Measurements from ENCODE around the gene RGS5.
"Not testable (repeated sequence)": the region's sequence is repeated elsewhere in the genome, so short reads cannot be mapped to it uniquely, and the experiment has no call there.

Gene RGS5

DNA sequence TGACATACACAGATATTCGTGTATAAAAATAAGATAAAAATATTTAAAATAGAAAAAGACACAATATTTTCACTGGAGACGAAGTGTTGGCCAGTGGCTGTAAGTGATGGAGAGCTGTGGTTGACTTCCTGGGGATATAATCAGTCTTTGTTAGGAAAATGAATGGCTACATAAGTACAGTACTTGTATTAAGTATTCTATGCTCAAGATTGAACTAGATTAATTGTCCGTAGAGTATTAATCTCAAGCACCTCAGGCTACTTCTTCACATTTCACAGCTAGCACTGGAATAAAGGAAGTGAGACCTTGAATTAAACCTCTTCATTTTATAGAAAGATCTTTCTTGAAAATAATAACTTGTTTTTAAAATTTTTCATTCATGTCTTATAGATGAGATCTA is 39.0 kb upstream of the RGS5 start:
- no peaks in the 10 kb centered on the region for H3K36me3 ChIP-seq (replicated peaks; ENCODE audit: low read depth, low read length)
- H3K4me3 ChIP-seq (ENCODE audit: low read length) = no peak overlapping the region
- no peak overlapping the region for H3K4me2 ChIP-seq (ENCODE audit: low read length)
- H4K20me1 ChIP-seq (ENCODE audit: insufficient read depth, low read length) = no peaks in the 10 kb centered on the region
- H3K79me2 ChIP-seq (ENCODE audit: low read length) = no peaks in the 10 kb centered on the region
- H3K9me3 ChIP-seq (ENCODE audit: insufficient read depth, low read length) = no peaks in the 10 kb centered on the region
- H3K4me1 ChIP-seq (ENCODE audit: low read length) = no peaks in the 10 kb centered on the region
- no peak overlapping the region for H2AFZ ChIP-seq (ENCODE audit: low read depth, low read length)
- H3K27me3 ChIP-seq (ENCODE audit: low read depth, low read length) = no peaks in the 10 kb centered on the region
- no peak overlapping the region for H3K27ac ChIP-seq (ENCODE audit: low read length)
- TF ChIP-seq EZH2phosphoT487 (IDR thresholded peaks at IDR 0.05; ENCODE audit: low read depth) = no peak
- TF ChIP-seq, protein P1, sequence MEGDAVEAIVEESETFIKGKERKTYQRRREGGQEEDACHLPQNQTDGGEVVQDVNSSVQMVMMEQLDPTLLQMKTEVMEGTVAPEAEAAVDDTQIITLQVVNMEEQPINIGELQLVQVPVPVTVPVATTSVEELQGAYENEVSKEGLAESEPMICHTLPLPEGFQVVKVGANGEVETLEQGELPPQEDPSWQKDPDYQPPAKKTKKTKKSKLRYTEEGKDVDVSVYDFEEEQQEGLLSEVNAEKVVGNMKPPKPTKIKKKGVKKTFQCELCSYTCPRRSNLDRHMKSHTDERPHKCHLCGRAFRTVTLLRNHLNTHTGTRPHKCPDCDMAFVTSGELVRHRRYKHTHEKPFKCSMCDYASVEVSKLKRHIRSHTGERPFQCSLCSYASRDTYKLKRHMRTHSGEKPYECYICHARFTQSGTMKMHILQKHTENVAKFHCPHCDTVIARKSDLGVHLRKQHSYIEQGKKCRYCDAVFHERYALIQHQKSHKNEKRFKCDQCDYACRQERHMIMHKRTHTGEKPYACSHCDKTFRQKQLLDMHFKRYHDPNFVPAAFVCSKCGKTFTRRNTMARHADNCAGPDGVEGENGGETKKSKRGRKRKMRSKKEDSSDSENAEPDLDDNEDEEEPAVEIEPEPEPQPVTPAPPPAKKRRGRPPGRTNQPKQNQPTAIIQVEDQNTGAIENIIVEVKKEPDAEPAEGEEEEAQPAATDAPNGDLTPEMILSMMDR (IDR thresholded peaks at IDR 0.05; ENCODE audit: low read depth, low read length) = no peak
- no peak overlapping the region for H3K9ac ChIP-seq (ENCODE audit: low read length)

DNA sequence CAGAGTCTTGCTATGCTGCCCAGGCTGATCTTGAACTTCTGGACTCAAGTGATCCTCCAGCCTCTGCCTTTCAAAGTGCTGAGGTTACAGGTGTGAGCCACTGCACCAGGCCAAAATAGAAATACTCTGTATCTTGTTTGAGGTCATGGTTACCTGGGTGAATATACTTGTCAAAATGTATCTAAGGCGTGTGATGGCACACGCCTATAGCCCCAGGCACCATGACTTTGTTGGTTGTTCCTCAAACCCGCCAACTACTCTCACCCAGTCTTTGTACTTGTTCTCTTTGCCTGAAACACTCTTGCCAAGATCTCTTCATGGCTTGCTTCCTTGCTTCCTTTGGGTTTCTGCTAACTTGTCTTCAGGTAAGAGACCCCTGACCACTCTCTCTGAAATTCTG is 38.0 kb upstream of the RGS5 start:
- Histone ChIP-seq H3K9me3 (ENCODE audit: insufficient read depth, low read length) (no peaks in the 10 kb centered on the region), H3K27ac (ENCODE audit: low read length) (no peak overlapping the region), H3K4me3 (ENCODE audit: low read length) (no peak overlapping the region), H4K20me1 (ENCODE audit: insufficient read depth, low read length) (no peaks in the 10 kb centered on the region), H3K79me2 (ENCODE audit: low read length) (no peaks in the 10 kb centered on the region), H3K27me3 (ENCODE audit: low read depth, low read length) (no peaks in the 10 kb centered on the region), H3K4me2 (ENCODE audit: low read length) (no peak overlapping the region), H3K4me1 (ENCODE audit: low read length) (no peaks in the 10 kb centered on the region), H2AFZ (ENCODE audit: low read depth, low read length) (no peak overlapping the region), H3K9ac (ENCODE audit: low read length) (no peak overlapping the region), H3K36me3 (replicated peaks; ENCODE audit: low read depth, low read length) (no peaks in the 10 kb centered on the region)
- no peak for TF ChIP-seq EZH2phosphoT487 (IDR thresholded peaks at IDR 0.05; ENCODE audit: low read depth)
- TF ChIP-seq, protein P1 (IDR thresholded peaks at IDR 0.05; ENCODE audit: low read depth, low read length) = no peak

DNA sequence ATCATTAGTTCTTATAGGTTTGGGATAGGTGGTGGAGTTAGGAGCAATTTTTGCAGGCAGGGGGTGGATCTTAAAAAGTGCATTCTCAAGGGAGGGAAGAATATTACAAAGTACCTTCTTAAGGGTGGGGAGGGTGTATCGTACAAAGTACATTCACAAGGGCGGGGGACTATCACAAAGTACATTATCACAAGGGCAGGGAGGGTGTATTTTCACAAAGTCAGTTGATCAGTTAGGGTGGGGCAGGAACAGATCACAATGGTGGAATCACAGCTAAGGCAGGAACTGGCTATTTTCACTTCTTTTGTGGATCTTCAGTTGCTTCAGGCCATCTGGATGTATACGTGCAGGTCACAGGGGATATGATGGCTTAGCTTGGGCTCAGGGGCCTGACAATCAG is 30.9 kb upstream of the RGS5 start:
- H3K4me1 ChIP-seq (ENCODE audit: low read length); H3K4me2 ChIP-seq (ENCODE audit: low read length); H3K27ac ChIP-seq (ENCODE audit: low read length); H3K9ac ChIP-seq (ENCODE audit: low read length); H3K4me3 ChIP-seq (ENCODE audit: low read length); H3K36me3 ChIP-seq (replicated peaks; ENCODE audit: low read depth, low read length); H3K79me2 ChIP-seq (ENCODE audit: low read length); H3K27me3 ChIP-seq (ENCODE audit: low read depth, low read length); H4K20me1 ChIP-seq (ENCODE audit: insufficient read depth, low read length); H3K9me3 ChIP-seq (ENCODE audit: insufficient read depth, low read length); H2AFZ ChIP-seq (ENCODE audit: low read depth, low read length): not testable (repeated sequence)

DNA sequence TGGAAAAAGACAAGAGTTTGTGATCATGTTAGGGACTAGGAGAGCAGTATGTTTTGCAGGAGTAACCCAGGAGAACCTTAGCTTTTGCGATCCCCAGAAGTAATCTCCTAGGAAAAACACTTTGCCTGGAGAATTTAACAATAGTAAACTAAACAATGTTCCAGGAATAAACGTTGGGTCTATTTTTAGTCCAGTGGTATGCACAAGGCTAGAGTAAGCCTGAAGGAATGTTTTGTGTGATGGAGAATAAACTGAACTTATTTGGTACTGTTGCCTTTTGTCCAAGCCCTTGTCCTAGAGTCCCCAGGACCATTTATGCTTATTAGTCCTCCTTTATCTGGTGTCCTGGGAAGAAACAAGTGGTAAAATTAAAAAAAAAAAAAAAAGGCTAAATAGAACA is 28.7 kb upstream of the RGS5 start:
- Histone ChIP-seq H3K27ac (ENCODE audit: low read length) (no peak overlapping the region), H3K4me1 (ENCODE audit: low read length) (no peaks in the 10 kb centered on the region), H3K9me3 (ENCODE audit: insufficient read depth, low read length) (no peaks in the 10 kb centered on the region), H3K9ac (ENCODE audit: low read length) (no peak overlapping the region), H3K79me2 (ENCODE audit: low read length) (no peaks in the 10 kb centered on the region), H3K27me3 (ENCODE audit: low read depth, low read length) (no peaks in the 10 kb centered on the region), H3K4me3 (ENCODE audit: low read length) (no peak overlapping the region), H3K36me3 (replicated peaks; ENCODE audit: low read depth, low read length) (no peaks in the 10 kb centered on the region), H4K20me1 (ENCODE audit: insufficient read depth, low read length) (no peaks in the 10 kb centered on the region), H2AFZ (ENCODE audit: low read depth, low read length) (no peak overlapping the region), H3K4me2 (ENCODE audit: low read length) (no peak overlapping the region)
- TF ChIP-seq EZH2phosphoT487 (IDR thresholded peaks at IDR 0.05; ENCODE audit: low read depth) = no peak
- TF ChIP-seq, protein P1 (IDR thresholded peaks at IDR 0.05; ENCODE audit: low read depth, low read length) = no peak

DNA sequence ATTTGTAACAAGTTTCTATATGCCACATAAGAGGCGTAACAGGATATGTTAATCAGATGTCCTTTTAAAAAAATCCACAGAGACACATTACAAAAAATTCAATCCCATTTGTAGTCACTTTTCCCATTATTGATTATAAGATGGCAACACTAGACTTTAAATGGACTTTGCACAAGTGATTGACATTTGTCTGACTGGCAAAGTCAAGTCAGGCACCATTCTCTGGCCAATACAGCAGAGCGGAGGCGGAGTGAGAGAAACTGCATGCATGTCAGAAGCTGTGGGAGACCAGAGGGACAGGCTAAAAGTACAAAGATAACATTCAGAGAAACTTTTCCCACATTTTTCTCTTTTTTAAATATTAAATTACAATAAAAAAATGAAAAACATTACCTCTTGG is 28.1 kb upstream of the RGS5 start:
- Histone ChIP-seq H3K9ac (ENCODE audit: low read length) (no peak overlapping the region), H4K20me1 (ENCODE audit: insufficient read depth, low read length) (no peaks in the 10 kb centered on the region)

DNA sequence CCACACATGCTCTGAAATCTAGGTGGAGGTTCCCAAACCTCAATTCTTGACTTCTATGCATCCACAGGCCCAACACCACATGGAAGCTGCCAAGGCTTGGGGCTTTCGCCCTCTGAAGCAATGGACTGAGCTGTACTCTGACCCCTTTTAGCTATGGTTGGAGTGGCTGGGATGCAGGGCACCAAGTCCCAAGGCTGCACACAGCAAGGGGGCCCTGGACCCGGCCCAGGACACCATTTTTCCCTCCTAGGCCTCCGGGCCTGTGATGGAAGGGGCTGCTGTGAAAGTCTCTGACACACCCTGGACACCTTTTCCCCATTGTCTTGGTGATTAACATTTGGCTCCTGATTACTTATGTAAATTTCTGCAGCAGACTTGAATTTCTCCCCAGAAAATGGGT is 25.6 kb upstream of the RGS5 start:
- not testable (repeated sequence) for H3K4me2 ChIP-seq (ENCODE audit: low read length); H3K79me2 ChIP-seq (ENCODE audit: low read length); H3K4me3 ChIP-seq (ENCODE audit: low read length); H3K9me3 ChIP-seq (ENCODE audit: insufficient read depth, low read length); H3K36me3 ChIP-seq (replicated peaks; ENCODE audit: low read depth, low read length); H3K27ac ChIP-seq (ENCODE audit: low read length); H3K27me3 ChIP-seq (ENCODE audit: low read depth, low read length); H4K20me1 ChIP-seq (ENCODE audit: insufficient read depth, low read length); H3K9ac ChIP-seq (ENCODE audit: low read length); H2AFZ ChIP-seq (ENCODE audit: low read depth, low read length); H3K4me1 ChIP-seq (ENCODE audit: low read length)

More for the DNA sequence above, 28.1 kb upstream of the RGS5 start:
- TF ChIP-seq, protein P1 (IDR thresholded peaks at IDR 0.05; ENCODE audit: low read depth, low read length) = no peak
- TF ChIP-seq EZH2phosphoT487 (IDR thresholded peaks at IDR 0.05; ENCODE audit: low read depth) = no peak
- H3K79me2 ChIP-seq (ENCODE audit: low read length) = no peaks in the 10 kb centered on the region
- H3K27ac ChIP-seq (ENCODE audit: low read length) = no peak overlapping the region
- H3K27me3 ChIP-seq (ENCODE audit: low read depth, low read length) = no peaks in the 10 kb centered on the region
- no peak overlapping the region for H3K4me2 ChIP-seq (ENCODE audit: low read length)
- H2AFZ ChIP-seq (ENCODE audit: low read depth, low read length) = no peak overlapping the region
- no peak overlapping the region for H3K4me3 ChIP-seq (ENCODE audit: low read length)
- no peaks in the 10 kb centered on the region for H3K9me3 ChIP-seq (ENCODE audit: insufficient read depth, low read length)
- no peaks in the 10 kb centered on the region for H3K4me1 ChIP-seq (ENCODE audit: low read length)
- no peaks in the 10 kb centered on the region for H3K36me3 ChIP-seq (replicated peaks; ENCODE audit: low read depth, low read length)
